HL-60/S4 (cell line): Measurements from ENCODE around the gene RALGAPA2.

Experiments used
- in situ Hi-C: fragments of 300-500 bp; cut with MboI; formaldehyde crosslinking; loops from 2 replicates; pipeline ENCODE4 v1.14.3; 2022; ENCODE audit warnings: low sequenced_read_pairs

The RALGAPA2 gene

DNA sequence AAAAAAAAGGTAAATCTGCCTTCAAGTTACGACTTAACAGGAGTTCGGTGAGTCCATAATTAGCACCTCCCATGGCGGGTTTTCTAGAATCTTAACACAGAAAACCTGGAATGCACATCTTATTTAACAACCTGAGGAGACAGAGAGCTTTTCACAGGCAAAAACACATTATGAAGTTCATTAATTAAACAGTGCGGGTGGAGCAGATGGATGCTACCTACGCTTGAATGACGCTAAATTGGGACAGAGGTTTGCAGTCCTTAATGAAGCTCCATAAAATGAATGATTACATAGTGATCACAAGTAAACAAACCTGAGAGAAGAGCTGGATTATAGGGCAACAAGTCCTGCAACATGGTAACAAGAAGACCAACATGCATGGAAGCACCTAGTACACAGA is 263.6 kb downstream of the RALGAPA2 start:
- in situ Hi-C loops = no loop called here

GRCh38 chr20:20447196-20447595 is 265.2 kb downstream of the RALGAPA2 start:
- in situ Hi-C loops = no loop called here

GRCh38 chr20:20446425-20447015 is 265.9 kb downstream of the RALGAPA2 start:
- in situ Hi-C loops = no loop called here

GRCh38 chr20:20446001-20446400 is 266.4 kb downstream of the RALGAPA2 start:
- in situ Hi-C loops = no loop called here

DNA sequence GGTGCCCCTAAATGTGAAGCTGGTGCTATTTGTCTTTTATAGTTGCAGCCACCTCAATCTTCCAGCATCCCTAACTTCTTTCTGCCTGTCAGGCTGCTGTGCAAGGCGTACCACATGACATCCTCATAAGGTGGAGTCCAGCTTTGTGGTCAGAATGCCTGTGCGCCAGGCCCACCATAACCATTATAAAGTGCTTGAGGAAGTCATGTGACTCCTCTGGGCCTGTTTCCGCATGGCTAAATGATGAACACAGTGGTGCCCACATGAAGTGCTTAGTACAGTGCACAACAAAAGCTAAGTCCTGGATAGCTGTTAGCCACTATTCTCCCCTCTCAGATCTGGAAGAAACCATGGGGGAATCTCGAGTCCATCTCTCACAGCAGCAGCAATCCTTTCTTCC is 268.9 kb downstream of the RALGAPA2 start:
- in situ Hi-C loops = no loop called here

DNA sequence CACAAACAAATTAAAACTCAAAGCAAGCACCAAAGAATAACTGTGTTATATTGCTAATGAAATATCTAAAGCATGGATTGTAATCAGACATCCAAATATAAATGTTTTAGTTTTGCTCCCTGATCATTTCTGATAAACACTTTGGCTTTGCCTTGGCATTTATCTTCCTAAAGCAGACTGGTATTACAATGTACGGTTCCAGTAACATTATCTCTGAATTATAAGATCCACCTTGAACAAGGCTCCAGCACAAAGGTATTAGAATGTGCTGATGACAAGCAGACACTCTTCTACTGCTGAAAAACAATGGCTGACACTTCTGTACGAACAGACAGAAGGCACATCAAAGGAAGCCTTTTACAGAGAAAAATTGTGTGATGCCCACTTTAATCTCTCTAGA is 270.0 kb downstream of the RALGAPA2 start:
- in situ Hi-C loops = no loop called here

- in situ Hi-C loops = no loop called here
Observed at GRCh38 chr20:20440886-20441658, 271.4 kb downstream of the RALGAPA2 start.

GRCh38 chr20:20440481-20440880 is 272.0 kb downstream of the RALGAPA2 start:
- in situ Hi-C loops = no loop called here

DNA sequence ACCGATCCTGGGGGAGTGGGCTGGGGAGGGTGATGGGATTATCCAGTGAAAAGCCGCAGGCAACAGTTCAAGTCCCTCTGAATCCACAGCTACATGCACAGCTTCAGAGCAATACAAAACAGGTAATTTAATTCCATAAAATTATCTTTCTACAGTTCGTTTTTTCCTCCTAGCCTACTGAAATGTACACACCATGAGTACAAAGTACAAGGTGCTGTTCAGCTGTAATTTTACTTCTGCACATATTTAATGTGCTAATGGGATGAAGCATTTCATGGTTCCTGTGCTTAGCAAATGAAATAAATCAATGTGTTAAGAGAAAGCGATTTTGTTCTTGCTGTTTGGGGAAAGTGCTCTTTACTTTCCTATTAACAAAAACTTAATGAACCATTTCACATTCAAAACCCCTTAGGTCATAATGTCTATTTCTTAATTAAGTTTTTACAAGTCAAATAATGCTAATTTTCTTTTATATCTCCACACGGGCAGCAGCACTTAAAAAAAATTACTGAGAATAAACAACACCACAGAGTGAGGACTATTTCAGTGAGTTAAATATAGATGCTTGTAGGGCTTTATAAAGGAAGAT is 272.7 kb downstream of the RALGAPA2 start:
- in situ Hi-C loops = no loop called here

- in situ Hi-C loops = no loop called here
Observed at GRCh38 chr20:20437314-20437713, 275.1 kb downstream of the RALGAPA2 start.

DNA sequence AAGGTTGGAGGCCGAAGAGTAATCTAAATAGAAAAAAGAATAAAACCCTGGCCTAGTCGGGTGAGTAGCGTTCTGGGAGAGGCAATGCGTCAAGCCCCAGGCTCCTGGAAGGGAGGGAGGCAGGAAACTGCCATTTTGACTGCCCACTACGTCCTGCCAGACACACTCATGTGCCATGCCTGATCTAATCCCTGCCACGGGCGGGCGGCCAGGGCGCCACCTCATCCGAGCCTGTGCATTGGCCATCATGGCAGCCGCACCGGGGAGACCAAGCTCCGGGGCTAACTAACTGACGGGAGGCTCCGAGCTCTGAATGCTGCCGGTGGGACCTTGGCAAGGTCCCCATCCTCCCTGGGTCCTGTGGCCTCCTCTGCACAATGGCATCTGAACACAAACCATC is 275.8 kb downstream of the RALGAPA2 start:
- in situ Hi-C loops = no loop called here

DNA sequence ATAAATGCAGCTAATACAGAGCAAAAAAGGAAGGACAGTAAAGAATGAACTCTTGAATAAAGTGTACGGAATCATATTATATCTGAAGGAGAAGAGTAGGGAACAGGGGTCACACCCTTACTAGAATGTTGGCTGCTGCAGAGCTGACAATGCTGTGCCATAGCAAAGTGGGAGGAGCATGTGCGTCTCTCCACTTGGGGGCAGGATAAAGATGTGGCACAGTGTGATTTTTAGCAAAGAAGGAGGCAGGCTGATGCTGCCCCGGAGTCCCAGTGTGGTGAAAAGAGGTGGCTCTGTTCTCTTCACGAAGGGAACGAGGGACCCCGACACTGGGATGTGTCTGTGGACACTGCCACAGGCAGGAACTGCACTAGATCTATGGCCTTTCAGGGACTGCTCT is 277.0 kb downstream of the RALGAPA2 start:
- in situ Hi-C loops = no loop called here

DNA sequence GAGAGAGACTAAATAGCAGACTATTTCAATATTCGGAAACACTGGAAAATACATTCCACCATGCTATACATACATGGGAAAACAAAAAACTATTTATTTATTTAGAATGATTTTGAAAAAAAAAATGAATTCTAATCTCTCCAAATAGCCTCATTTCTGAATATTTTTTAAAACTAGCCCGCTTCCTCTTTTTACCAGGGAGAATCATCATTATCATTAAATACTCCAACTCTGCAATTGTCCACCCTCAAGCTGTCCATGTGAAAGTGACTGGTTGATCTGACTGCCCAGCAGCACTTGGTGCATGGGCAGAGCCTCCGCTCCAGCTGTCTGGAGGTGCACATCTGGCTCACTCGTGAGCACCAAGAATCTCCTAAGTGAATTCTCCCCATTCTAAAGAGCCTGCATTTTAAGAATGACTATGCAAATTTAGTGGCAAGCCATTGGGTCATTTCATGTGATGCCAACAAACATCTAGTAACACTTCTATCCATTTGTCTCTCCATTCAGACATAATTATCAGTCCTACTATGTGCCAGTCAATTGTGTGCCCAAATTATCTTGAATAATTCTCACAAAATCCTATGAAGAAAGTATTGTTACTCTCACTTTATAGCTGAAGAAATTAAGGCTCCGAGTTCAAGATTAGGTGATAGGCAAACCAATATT is 279.7 kb downstream of the RALGAPA2 start:
- in situ Hi-C loops = no loop called here

DNA sequence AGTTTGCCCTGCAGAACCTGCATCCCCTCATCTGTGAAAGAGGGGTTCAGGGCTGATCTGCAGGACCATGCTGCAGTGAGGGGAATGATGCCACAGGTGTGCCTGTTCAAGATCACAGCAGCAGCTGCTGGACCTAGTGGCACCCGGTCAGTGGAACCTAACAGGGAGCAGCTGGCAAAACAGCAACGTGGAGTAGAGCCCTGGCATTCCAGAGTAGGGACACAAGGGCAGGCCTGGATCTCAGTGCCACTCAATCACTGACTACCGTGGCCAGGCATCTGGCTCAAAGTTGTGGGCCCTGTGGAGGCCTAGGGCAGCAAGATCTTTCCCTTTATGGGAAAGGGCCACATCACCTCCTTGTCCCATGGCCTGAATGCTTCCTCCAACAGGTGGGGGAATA is 282.4 kb downstream of the RALGAPA2 start:
- in situ Hi-C loops = no loop called here

GRCh38 chr20:20428067-20428466 is 284.4 kb downstream of the RALGAPA2 start:
- in situ Hi-C loops = no loop called here

DNA sequence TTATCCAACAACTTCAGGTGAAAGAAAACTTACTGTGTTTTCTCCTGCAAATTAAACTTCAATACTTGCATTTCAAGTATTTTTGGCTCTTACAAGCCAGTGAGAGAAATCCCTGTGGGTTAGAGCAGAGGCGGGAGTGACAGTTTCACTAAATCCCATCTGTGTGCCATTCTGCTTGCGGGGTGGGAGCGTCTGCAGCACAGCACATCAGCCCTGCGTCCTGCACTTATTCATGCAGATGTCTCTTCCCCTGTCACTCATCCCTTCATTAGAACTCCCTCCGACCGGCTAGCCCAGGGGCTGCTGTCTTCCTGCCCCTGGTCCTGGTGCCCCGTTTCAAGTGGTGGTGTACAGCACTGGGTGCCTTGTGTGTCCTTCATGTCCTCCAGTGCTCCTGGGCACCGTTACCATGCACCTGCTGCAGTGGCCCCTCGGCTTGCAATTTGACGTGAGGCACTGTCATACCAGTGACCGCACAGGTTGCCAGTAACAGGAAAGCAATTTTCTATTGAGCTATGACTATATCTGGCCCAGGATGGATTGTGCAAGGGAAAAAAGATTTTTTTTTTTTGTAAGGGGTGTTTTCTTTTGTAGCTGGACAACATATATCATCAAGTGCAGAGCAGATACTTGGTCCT is 285.1 kb downstream of the RALGAPA2 start:
- in situ Hi-C loops = no loop called here

DNA sequence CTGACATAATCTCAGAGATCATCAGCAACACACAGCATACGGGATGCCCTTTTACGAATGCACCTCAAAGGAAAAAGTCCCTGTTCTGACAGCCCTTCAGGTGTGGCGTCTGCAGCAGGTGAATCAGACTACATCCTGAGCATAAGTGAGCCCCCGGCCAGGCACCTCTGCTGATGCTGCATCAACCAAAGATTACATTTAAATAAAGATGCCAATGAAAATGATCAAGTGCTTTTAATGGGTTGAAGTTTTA is 285.9 kb downstream of the RALGAPA2 start:
- in situ Hi-C loops = no loop called here

DNA sequence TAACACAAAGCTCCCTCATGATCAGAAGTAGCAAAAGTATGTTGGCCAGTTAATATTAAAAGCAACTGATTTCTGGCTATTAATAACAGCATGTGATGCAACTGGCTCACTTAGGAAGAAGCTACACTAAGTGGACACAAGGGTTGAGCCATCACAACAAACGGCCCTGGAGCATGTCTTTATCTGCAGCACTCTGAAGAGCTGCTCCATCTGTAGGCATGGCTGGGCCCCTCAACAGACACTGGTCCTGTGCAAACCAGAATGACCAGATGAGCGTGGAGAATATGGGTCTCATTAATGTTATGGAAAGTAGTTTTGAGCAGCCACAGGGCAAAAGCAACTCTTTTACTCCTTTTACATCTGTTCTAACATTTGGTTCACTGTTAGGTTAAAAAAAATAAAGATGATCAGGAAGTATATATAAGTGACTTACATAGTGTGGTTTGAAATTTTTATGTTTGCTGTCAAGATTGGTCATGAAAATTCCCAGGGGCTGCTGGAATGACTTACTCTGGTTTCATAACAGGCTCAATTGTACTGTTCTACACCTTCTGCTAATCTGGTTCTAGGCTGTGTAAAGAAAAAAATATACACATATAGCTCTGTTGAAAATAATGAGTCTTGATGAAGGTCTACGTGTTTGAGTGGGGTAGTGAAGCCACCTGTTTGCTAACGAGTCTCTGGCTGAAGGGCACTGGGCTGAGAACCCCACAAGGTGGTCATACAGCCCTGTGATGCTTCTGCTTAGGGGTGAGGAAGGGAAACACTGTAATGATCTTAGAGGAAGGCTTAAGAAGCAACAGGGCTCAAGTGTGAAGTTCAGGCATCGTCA is 286.4 kb downstream of the RALGAPA2 start:
- in situ Hi-C loops = no loop called here

- in situ Hi-C loops = no loop called here
Observed at GRCh38 chr20:20423117-20423516, 289.3 kb downstream of the RALGAPA2 start.

DNA sequence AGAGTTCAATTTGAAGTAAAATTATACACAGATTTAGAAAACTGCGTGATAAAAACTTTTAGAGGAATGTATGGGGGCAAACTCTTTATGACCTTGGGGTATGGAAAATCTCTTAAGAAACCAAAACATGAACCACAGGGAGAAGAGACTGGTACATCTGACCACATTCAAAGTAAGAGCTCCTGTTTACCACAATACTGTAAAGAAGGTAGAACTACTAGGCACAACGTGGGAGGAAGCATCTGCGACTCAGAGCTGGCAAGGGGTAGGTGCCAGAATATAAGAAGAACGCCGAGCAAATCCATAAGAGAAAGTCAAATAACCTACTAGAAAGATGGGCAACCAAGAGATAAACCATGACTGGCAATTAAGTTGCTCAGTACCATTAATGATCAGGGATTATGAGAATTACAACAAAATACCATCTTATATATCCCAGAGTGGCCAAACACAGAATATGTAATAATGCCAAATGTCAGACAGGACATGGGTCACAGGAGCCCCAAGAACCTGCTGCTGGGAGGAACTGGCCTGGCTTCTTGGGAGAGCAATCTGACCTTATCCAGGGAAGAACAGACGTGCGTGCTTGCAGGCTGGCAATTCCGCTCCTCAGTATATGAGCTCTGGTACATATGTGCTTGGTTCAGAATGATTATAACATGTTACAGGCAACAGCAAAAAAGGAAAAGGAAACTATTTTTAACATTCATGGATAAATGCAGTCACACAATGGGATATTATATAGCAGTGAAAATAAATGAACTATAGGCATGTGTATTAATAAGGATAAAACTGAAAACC is 294.4 kb downstream of the RALGAPA2 start:
- in situ Hi-C loops = no loop called here
